Breast epithelium (tissue), 4 donors: ENCODE results near the gene MALAT1. TPM values are rescaled to one million over a fixed set of nuclear protein-coding genes. Genes with fewer than 3 reads are reported as not detected.

Experiments used
- DNase-seq, 2 donors: peaks; one replicate each; pipeline ENCODE4 v3.0.0-alpha.2; 2019; ENCODE audit warnings: low spot score in 2 of 2
- H3K27ac ChIP-seq, 2 donors: fragments of 200-600 bp; sonication (generic) in 1 of 2; one replicate each; pipeline ENCODE4 v1.5.1; 2016 to 2019; ENCODE audit warnings: mild to moderate bottlenecking in 1 of 2
- H3K27me3 ChIP-seq, 2 donors: fragments of 200-600 bp; sonication (generic) in 1 of 2; one replicate each; pipeline versions ENCODE4 v1.5.1 to v1.6.0; 2017 to 2019; ENCODE audit warnings: control low read depth in 1 of 2, mild to moderate bottlenecking in 1 of 2
- H3K36me3 ChIP-seq: fragments of 200-600 bp; one replicate; pipeline ENCODE4 v1.5.1; 2019
- H3K4me1 ChIP-seq, 2 donors: fragments of 200-600 bp; sonication (generic); one replicate each; pipeline ENCODE4 v1.5.1; 2016 to 2019; ENCODE audit warnings: control low read depth in 1 of 2
- H3K4me3 ChIP-seq, 3 donors: fragments of 200-600 bp; sonication (generic); 1 replicate in 2 of 3; 2 replicates in 1 of 3; pipeline ENCODE4 v1.5.1; 2016 to 2019; ENCODE audit warnings: mild to moderate bottlenecking in 3 of 3, moderate library complexity in 2 of 3
- H3K9me3 ChIP-seq, 2 donors: fragments of 200-600 bp; sonication (generic) in 1 of 2; one replicate each; pipeline ENCODE4 v1.5.1; 2016 to 2019; ENCODE audit warnings: control low read depth in 1 of 2
- CTCF ChIP-seq, 3 donors: fragments of 450-650 bp; IDR thresholded peaks; one replicate each; pipeline ENCODE4 v1.5.1; 2016 to 2017; ENCODE audit warnings: antibody characterized with exemption in 3 of 3, mild to moderate bottlenecking in 3 of 3, moderate library complexity in 3 of 3
- POLR2A ChIP-seq: fragments of 450-650 bp; IDR thresholded peaks from one replicate; pipeline ENCODE4 v1.6.1; 2016; ENCODE audit warnings: antibody characterized with exemption, mild to moderate bottlenecking, moderate library complexity
- POLR2AphosphoS5 ChIP-seq, 3 donors: sonication (generic); formaldehyde crosslinking; IDR thresholded peaks; one replicate each; pipeline ENCODE4 v1.6.1; 2017; ENCODE audit warnings: antibody characterized with exemption in 3 of 3
- intact Hi-C: fragments of 100-400 bp; cut with DNase I; formaldehyde crosslinking; loops from one replicate; pipeline ENCODE4 v1.15.1; 2023; ENCODE audit warnings: low total_unique reads
- total RNA-seq, 3 donors: library from RNA; depleted of rRNA; stranded (reverse); fragments of >200 nt; gene quantifications; one replicate each; pipeline ENCODE4 v1.1.0, GENCODE V29; 2016

Gene MALAT1
- total RNA-seq, 3 donors from 2014 or later, result 14,217 to 22,312 (median 18,959) TPM

GRCh38 chr11:65554057-65554818 lies 55.4 kb downstream of the MALAT1 start:
- Histone ChIP-seq H3K4me1 (peaks cover 25 to 26% of the 10 kb centered on the region in 2 donors), H3K4me3 (no peak overlapping the region), H3K27ac (peak overlapping the region; percentile 11 to 99), H3K36me3 (no peaks in the 10 kb centered on the region), H3K9me3 (no peaks in the 10 kb centered on the region), H3K27me3 (no peaks in the 10 kb centered on the region)
- TF ChIP-seq POLR2A (no peak), CTCF (IDR thresholded peaks at IDR 0.05) (no peak), POLR2AphosphoS5 (IDR thresholded peaks at IDR 0.05) (no peak)
- intact Hi-C loops, result no loop called here
- no peak for DNase-seq

- H3K4me1 ChIP-seq, result peaks cover 25 to 27% of the 10 kb centered on the region in 2 donors
- H3K27me3 ChIP-seq, result no peaks in the 10 kb centered on the region
- H3K4me3 ChIP-seq, result peak overlapping the region in 1 of 3 donors; percentile 75
- no peaks in the 10 kb centered on the region for H3K36me3 ChIP-seq
- no peak for TF ChIP-seq CTCF (IDR thresholded peaks at IDR 0.05)
- no peak for TF ChIP-seq POLR2AphosphoS5 (IDR thresholded peaks at IDR 0.05)
- no peak for TF ChIP-seq POLR2A
- intact Hi-C loops, result no loop called here
- H3K27ac ChIP-seq, result peak overlapping the region; percentile 99
- no peak for DNase-seq
- H3K9me3 ChIP-seq, result no peaks in the 10 kb centered on the region
These were observed 56.1 kb downstream of the MALAT1 start for GRCh38 chr11:65554842-65555430.

GRCh38 chr11:65555693-65556231 lies 56.9 kb downstream of the MALAT1 start:
- TF ChIP-seq POLR2A (no peak), CTCF (IDR thresholded peaks at IDR 0.05) (no peak), POLR2AphosphoS5 (IDR thresholded peaks at IDR 0.05) (no peak)
- Histone ChIP-seq H3K27ac (peak overlapping the region; percentile 99), H3K4me1 (peaks cover 27 to 33% of the 10 kb centered on the region in 2 donors), H3K36me3 (no peaks in the 10 kb centered on the region), H3K27me3 (no peaks in the 10 kb centered on the region), H3K4me3 (peak overlapping the region in 2 of 3 donors; percentile 71 to 75), H3K9me3 (no peaks in the 10 kb centered on the region)
- peak in 1 of 2 donors; percentile 79 for DNase-seq
- intact Hi-C loops, result no loop called here

Other genes with a start within 250 kb of the MALAT1 start
- 10 to 100 TPM in 2 of 3 donors, 1 to 10 TPM in 1; 6.4 to 17.9 (median 13.8) TPM for gene POLA2, start 237.1 kb upstream of the MALAT1 start, total RNA-seq
- 10 to 100 TPM; 11.3 to 20.8 (median 13.4) TPM for gene CDC42EP2, start 184.2 kb upstream of the MALAT1 start, total RNA-seq
- gene DPF2, start 165.2 kb upstream of the MALAT1 start, total RNA-seq, result 10 to 100 TPM; 30.7 to 44.8 (median 39.7) TPM
- 1 to 10 TPM in 1 of 3 donors, under 1 TPM in 1, not detected in 1; 0.29 to 1.3 TPM for gene TIGD3, start 144.3 kb upstream of the MALAT1 start, total RNA-seq
- gene SLC25A45, start 116.4 kb upstream of the MALAT1 start, total RNA-seq, result 1 to 10 TPM; 5.4 to 9.1 (median 6.6) TPM
- 10 to 100 TPM; 22.9 to 57.0 (median 49.0) TPM for gene FRMD8, start 112.4 kb upstream of the MALAT1 start, total RNA-seq
- 100 to 1,000 TPM; 323 to 391 (median 351) TPM for gene NEAT1, start 76.2 kb upstream of the MALAT1 start, total RNA-seq
- 10 to 100 TPM; 74.1 to 83.4 (median 83.2) TPM for gene SCYL1, start 26.0 kb downstream of the MALAT1 start, total RNA-seq
- 10 to 100 TPM; 63.0 to 98.9 (median 95.7) TPM for gene LTBP3, start 59.3 kb downstream of the MALAT1 start, total RNA-seq
- gene ZNRD2, start 71.4 kb downstream of the MALAT1 start, total RNA-seq, result 10 to 100 TPM; 48.9 to 60.0 (median 59.4) TPM
- gene FAM89B, start 73.5 kb downstream of the MALAT1 start, total RNA-seq, result 10 to 100 TPM; 37.4 to 51.4 (median 40.8) TPM
- 10 to 100 TPM; 28.0 to 68.8 (median 33.4) TPM for gene EHBP1L1, start 77.0 kb downstream of the MALAT1 start, total RNA-seq
- gene KCNK7, start 96.8 kb downstream of the MALAT1 start, total RNA-seq, result 1 to 10 TPM in 1 of 3 donors, under 1 TPM in 2; 0.33 to 2.2 (median 0.80) TPM
- gene MAP3K11, start 115.2 kb downstream of the MALAT1 start, total RNA-seq, result 10 to 100 TPM; 30.4 to 39.0 (median 36.7) TPM
- 10 to 100 TPM; 13.4 to 21.0 (median 20.1) TPM for gene PCNX3, start 116.7 kb downstream of the MALAT1 start, total RNA-seq
- 10 to 100 TPM; 18.2 to 27.9 (median 25.5) TPM for gene SIPA1, start 139.1 kb downstream of the MALAT1 start, total RNA-seq
- gene RELA, start 163.9 kb downstream of the MALAT1 start, total RNA-seq, result 10 to 100 TPM; 45.0 to 57.7 (median 46.2) TPM
- 10 to 100 TPM; 50.1 to 66.7 (median 61.3) TPM for gene KAT5, start 213.2 kb downstream of the MALAT1 start, total RNA-seq
- 100 to 1,000 TPM in 1 of 3 donors, 10 to 100 TPM in 2; 89.1 to 110 (median 99.8) TPM for gene RNASEH2C, start 221.8 kb downstream of the MALAT1 start, total RNA-seq